Measurements from ENCODE around the gene CCL18.

DNA sequence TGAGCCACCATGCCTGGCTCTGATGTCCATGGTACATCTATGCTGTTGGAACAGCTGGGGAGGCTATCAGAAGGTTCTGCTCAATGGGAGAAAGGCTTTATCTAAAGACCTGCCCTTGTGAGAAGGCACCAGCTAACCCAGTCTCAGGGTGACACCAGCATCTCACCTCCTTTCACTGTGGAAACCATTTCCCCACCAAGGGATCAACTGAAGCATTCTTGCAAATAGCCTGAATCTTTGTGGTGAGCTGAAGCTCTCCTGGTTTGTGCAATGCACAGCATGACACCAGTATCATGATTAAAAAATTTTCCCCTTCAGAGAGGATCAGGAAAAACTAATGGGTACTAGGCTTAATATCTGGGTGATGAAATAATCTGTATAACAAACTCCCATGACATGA lies 5.1 kb downstream of the CCL18 start:
- TF ChIP-seq, protein P1, sequence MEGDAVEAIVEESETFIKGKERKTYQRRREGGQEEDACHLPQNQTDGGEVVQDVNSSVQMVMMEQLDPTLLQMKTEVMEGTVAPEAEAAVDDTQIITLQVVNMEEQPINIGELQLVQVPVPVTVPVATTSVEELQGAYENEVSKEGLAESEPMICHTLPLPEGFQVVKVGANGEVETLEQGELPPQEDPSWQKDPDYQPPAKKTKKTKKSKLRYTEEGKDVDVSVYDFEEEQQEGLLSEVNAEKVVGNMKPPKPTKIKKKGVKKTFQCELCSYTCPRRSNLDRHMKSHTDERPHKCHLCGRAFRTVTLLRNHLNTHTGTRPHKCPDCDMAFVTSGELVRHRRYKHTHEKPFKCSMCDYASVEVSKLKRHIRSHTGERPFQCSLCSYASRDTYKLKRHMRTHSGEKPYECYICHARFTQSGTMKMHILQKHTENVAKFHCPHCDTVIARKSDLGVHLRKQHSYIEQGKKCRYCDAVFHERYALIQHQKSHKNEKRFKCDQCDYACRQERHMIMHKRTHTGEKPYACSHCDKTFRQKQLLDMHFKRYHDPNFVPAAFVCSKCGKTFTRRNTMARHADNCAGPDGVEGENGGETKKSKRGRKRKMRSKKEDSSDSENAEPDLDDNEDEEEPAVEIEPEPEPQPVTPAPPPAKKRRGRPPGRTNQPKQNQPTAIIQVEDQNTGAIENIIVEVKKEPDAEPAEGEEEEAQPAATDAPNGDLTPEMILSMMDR (conservative IDR thresholded peaks at IDR 0.05) = no peak
- TF ChIP-seq EZH2 (IDR thresholded peaks at IDR 0.05; ENCODE audit: low read depth) = no peak
